HepG2 (cell line): ENCODE results near the gene DSCAML1. TPM values are rescaled to one million over a fixed set of nuclear protein-coding genes. Genes with fewer than 3 reads are reported as not detected.

Experiments
- AHDC1 ChIP-seq: sonication (generic); formaldehyde crosslinking; IDR thresholded peaks from 2 replicates; pipeline ENCODE4 v1.5.1; 2020; ENCODE audit warnings: mild to moderate bottlenecking, missing genetic modification reagents, borderline replicate concordance
- CREB3 ChIP-seq: sonication (generic); formaldehyde crosslinking; IDR thresholded peaks from 2 replicates; pipeline ENCODE4 v1.5.0; 2020; ENCODE audit warnings: missing genetic modification reagents
- HOXA3 ChIP-seq: sonication (generic); formaldehyde crosslinking; IDR thresholded peaks from 2 replicates; pipeline ENCODE4 v1.5.0; 2020; ENCODE audit warnings: missing genetic modification reagents
- JUNB ChIP-seq: sonication (generic); formaldehyde crosslinking; IDR thresholded peaks from 2 replicates; pipeline ENCODE4 v1.8.0; 2022; ENCODE audit warnings: missing genetic modification reagents, mild to moderate bottlenecking, borderline replicate concordance
- KDM5B ChIP-seq: sonication (generic); formaldehyde crosslinking; IDR thresholded peaks from 2 replicates; pipeline ENCODE4 v1.4.0; 2020; ENCODE audit warnings: missing genetic modification reagents, mild to moderate bottlenecking, borderline replicate concordance
- MED1 ChIP-seq: sonication (generic); formaldehyde crosslinking; IDR thresholded peaks from 2 replicates; pipeline ENCODE4 v1.4.0; 2020; ENCODE audit warnings: missing genetic modification reagents
- NONO ChIP-seq, 2 experiments: fragments of 450-650 bp in 1 of 2; sonication (generic) in 1 of 2; formaldehyde crosslinking in 1 of 2; IDR thresholded peaks in 1 of 2; conservative IDR thresholded peaks in 1 of 2; 2 replicates each; pipeline versions ENCODE4 v1.6.1 to v1.8.0; 2017 to 2022; ENCODE audit warnings: mild to moderate bottlenecking in 1 of 2, missing genetic modification reagents in 1 of 2, moderate library complexity in 1 of 2
- POLR2A ChIP-seq, 2 experiments: IDR thresholded peaks; 2 replicates each; pipeline ENCODE4 v1.6.1; 2011; ENCODE audit warnings: low read depth in 2 of 2, low read length in 2 of 2, mild to moderate bottlenecking in 1 of 2, moderate library complexity in 1 of 2; ENCODE audit not compliant: insufficient read depth in 1 of 2
- POLR2G ChIP-seq: fragments of 200-400 bp; formaldehyde crosslinking; IDR thresholded peaks from 2 replicates; pipeline ENCODE4 v1.6.1; 2018; ENCODE audit warnings: mild to moderate bottlenecking, low read depth, low read length, moderate library complexity
- TFAP4 ChIP-seq: sonication (generic); IDR thresholded peaks from 2 replicates; pipeline ENCODE4 v1.6.1; 2016; ENCODE audit warnings: low read depth, borderline replicate concordance
- TFDP1 ChIP-seq: IDR thresholded peaks from 2 replicates; pipeline ENCODE4 v1.6.1; 2016; ENCODE audit warnings: missing compliant biosample characterization, missing genetic modification reagents, borderline replicate concordance
- ZNF256 ChIP-seq: sonication (generic); formaldehyde crosslinking; conservative IDR thresholded peaks from 2 replicates; pipeline ENCODE4 v1.4.0; 2020; ENCODE audit warnings: missing genetic modification reagents
- ZNF274 ChIP-seq: sonication (generic); formaldehyde crosslinking; IDR thresholded peaks from 2 replicates; pipeline ENCODE4 v1.5.1; 2020; ENCODE audit warnings: mild to moderate bottlenecking, missing genetic modification reagents
- ZNF329 ChIP-seq: sonication (generic); formaldehyde crosslinking; IDR thresholded peaks from 2 replicates; pipeline ENCODE4 v1.9.0; 2021; ENCODE audit warnings: low read depth, mild to moderate bottlenecking, missing genetic modification reagents
- ZNF7 ChIP-seq: IDR thresholded peaks from 2 replicates; pipeline ENCODE4 v1.6.1; 2016; ENCODE audit warnings: missing biosample characterization, missing genetic modification reagents
- ZNF772 ChIP-seq: sonication (generic); formaldehyde crosslinking; IDR thresholded peaks from 2 replicates; pipeline ENCODE4 v1.5.0; 2020; ENCODE audit warnings: mild to moderate bottlenecking, missing genetic modification reagents
- polyA plus RNA-seq, 8 experiments: library from polyadenylated mRNA; depleted of rRNA in 3 of 8; stranded (reverse) in 7 of 8; unstranded in 1 of 8; fragments of >200 nt; fragmentation: Illumina TruSeq in 4 of 8; extraction: Trizol in 4 of 8; gene quantifications; 2 replicates each; pipeline versions ENCODE4 v1.2.1 to v1.2.3, GENCODE V29; 2011 to 2016; ENCODE audit warnings: low read depth in 4 of 8, missing spikeins in 1 of 8, mixed read lengths in 1 of 8; ENCODE audit not compliant: insufficient read depth in 1 of 8
- total RNA-seq, 5 experiments: library from RNA; depleted of rRNA; stranded (reverse); fragments of >200 nt; fragmentation: Illumina TruSeq; extraction: Trizol; gene quantifications; 2 replicates each; pipeline ENCODE4 v1.2.3, GENCODE V29; 2016; ENCODE audit warnings: low read depth in 1 of 5

DSCAML1 gene
- total and polyA plus RNA-seq, 2 of the 13 experiments (the other 11 are each of a cell fraction or from before 2014, with no cell fraction given), result 0.29 to 0.40 TPM

- peak; percentile 95 for TF ChIP-seq TFAP4
- 0 out of 2 replicates have a peak, but pooled peaks have one; percentile 16 for TF ChIP-seq ZNF329 (CRISPR knock-in tag)
- 0 out of 2 replicates have a peak, but pooled peaks have one; percentile 58 for TF ChIP-seq ZNF772 (CRISPR knock-in tag)
- peak; percentile 67; the same call in 1 of the 2 replicates for TF ChIP-seq ZNF274 (CRISPR knock-in tag)
- TF ChIP-seq TFDP1 (CRISPR knock-in tag), result peak; percentile 41; the same call in 1 of the 2 replicates
- peak; percentile 89 for TF ChIP-seq POLR2G
- TF ChIP-seq AHDC1 (CRISPR knock-in tag), result peak; percentile 46; the same call in 1 of the 2 replicates
- peak; percentile 54; the same call in 1 of the 2 replicates for TF ChIP-seq JUNB (CRISPR knock-in tag)
- TF ChIP-seq NONO (IDR thresholded peaks at IDR 0.05), result no peak
- TF ChIP-seq NONO (CRISPR knock-in tag; conservative IDR thresholded peaks at IDR 0.05), result peak; percentile 65; the same call in 1 of the 2 replicates
- TF ChIP-seq CREB3, result no peak
- TF ChIP-seq ZNF256 (CRISPR knock-in tag), result 0 out of 2 replicates have a peak, but pooled peaks have one; percentile 11
- no peak for TF ChIP-seq ZNF7 (CRISPR knock-in tag)
- peak in 1 of 2 experiments; percentile 80; a peak in 2 of 4 replicates for TF ChIP-seq POLR2A (IDR thresholded peaks at IDR 0.05; ENCODE audit: insufficient read depth in 1 of 2, low read depth in 2 of 2, low read length in 2 of 2)
- TF ChIP-seq HOXA3 (CRISPR knock-in tag), result peak; percentile 37; the same call in 1 of the 2 replicates
- peak; percentile 41; the same call in 1 of the 2 replicates for TF ChIP-seq KDM5B (CRISPR knock-in tag)
- peak; percentile 32; the same call in 1 of the 2 replicates for TF ChIP-seq MED1 (CRISPR knock-in tag)
Measured at GRCh38 chr11:117824571-117825537, 27.8 kb upstream of the DSCAML1 start, which contains the start of gene FXYD2 (continued).
